ENCODE data around the gene PCGF2. TPM values are rescaled to one million over a fixed set of nuclear protein-coding genes. Genes with fewer than 3 reads are reported as not detected.

Gene PCGF2
- total and polyA plus RNA-seq, 9 of the 15 experiments (the other 6 are each of a cell fraction or from before 2014, with no cell fraction given) = 1.3 to 33.4 (median 7.0) TPM

GRCh38 chr17:38702166-38702915 lies 45.8 kb downstream of the PCGF2 start (continued):
- TF ChIP-seq AFF1 (IDR thresholded peaks at IDR 0.05; ENCODE audit: low read depth in 1 of 2, partially characterized antibody in 2 of 2) (peak in 1 of 2 experiments; percentile 3), CBFA2T2 (conservative IDR thresholded peaks at IDR 0.05) (peak; percentile 3; the same call in 1 of the 2 replicates), CREM (IDR thresholded peaks at IDR 0.05; ENCODE audit: low read depth) (peak; percentile 71), ZBTB11 (CRISPR knock-in tag; IDR thresholded peaks at IDR 0.05) (peak in 1 of 3 experiments; percentile 81; a peak in 2 of 6 replicates), MYNN (IDR thresholded peaks at IDR 0.05) (peak; percentile 82), MYNN (CRISPR knock-in tag; IDR thresholded peaks at IDR 0.05) (no peak), POLR2G (IDR thresholded peaks at IDR 0.05; ENCODE audit: low read depth, low read length) (peak; percentile 97), ZNF764 (CRISPR knock-in tag; IDR thresholded peaks at IDR 0.05; ENCODE audit: low read depth) (no peak), BRCA1 (IDR thresholded peaks at IDR 0.05) (no peak), BRCA1 (CRISPR knock-in tag; IDR thresholded peaks at IDR 0.05) (no peak), ESRRA (IDR thresholded peaks at IDR 0.05; ENCODE audit: borderline replicate concordance, low read depth) (peak; percentile 76; the same call in 1 of the 2 replicates), XRCC3 (IDR thresholded peaks at IDR 0.05) (no peak), HOXB6 (CRISPR knock-in tag; IDR thresholded peaks at IDR 0.05; ENCODE audit: borderline replicate concordance) (no peak), ZBTB8A (IDR thresholded peaks at IDR 0.05; ENCODE audit: partially characterized antibody) (no peak), ZNF445 (CRISPR knock-in tag; IDR thresholded peaks at IDR 0.05; ENCODE audit: low read depth) (no peak), RBM39 (optimal IDR thresholded peaks at IDR 0.05; ENCODE audit: low read depth, low read length) (peak; percentile 19), NCOA1 (IDR thresholded peaks at IDR 0.05; ENCODE audit: low read depth) (no peak), SP1 (CRISPR knock-in tag; IDR thresholded peaks at IDR 0.05) (no peak; the same call in none of the 2 replicates), ZNF449 (CRISPR knock-in tag; IDR thresholded peaks at IDR 0.05) (no peak), SMARCB1 (IDR thresholded peaks at IDR 0.05; ENCODE audit: insufficient read length, low read depth) (no peak)

Data from K562 (cell line).